ENCODE data around the gene ZNF282. TPM values are rescaled to one million over a fixed set of nuclear protein-coding genes. Genes with fewer than 3 reads are reported as not detected.

Gene ZNF282
- total RNA-seq (10 to 100 TPM; 19.1 to 19.5 TPM), polyA plus RNA-seq (1 to 10 TPM in 1 of 3 donors, under 1 TPM in 2; 0.66 to 1.1 (median 0.90) TPM), total RNA-seq (16.4 to 39.6 (median 29.2) reads per million in 6 experiments)

GRCh38 chr7:149195180-149196150 is at the start of gene ZNF282:
ZNF282 (plus strand) TSS chr7:149195546; CDS start chr7:149195590, 44 bp downstream.
- POLR2A ChIA-PET, result interaction anchor here (0.7 to 1.6 kb wide), 8 partner anchors 34 to 430 kb away, joined by 3 to 10 read pairs (median 4); partner anchors contain the start of genes ZNF398, ZNF425 and ZNF786
- peak within 1 kb of the TSS; percentile 83 to 93 (median 91) for H3K4me3 Mint-ChIP-seq
- no peaks in the 10 kb centered on the region for H3K9me3 Mint-ChIP-seq
- H3K27me3 Mint-ChIP-seq, result peaks cover 0 to 2% (median 0%) of the 10 kb centered on the region in 5 donors
- peak; percentile 85 to 86 for ATAC-seq
- DNase-seq, result peak; percentile 42 to 79 (median 60)
- H3K36me3 Mint-ChIP-seq, result peaks cover 0 to 21% (median 11%) of the 10 kb centered on the region in 3 donors
- peak within 1 kb of the TSS; percentile 81 to 95 (median 89) for H3K27ac Mint-ChIP-seq
- H3K4me1 Mint-ChIP-seq, result peaks cover 13 to 45% (median 35%) of the 10 kb centered on the region in 4 donors

GRCh38 chr7:149147072-149147751 is 48.1 kb upstream of the ZNF282 start, which contains the start of gene ZNF398:
ZNF398 (plus strand) TSS chr7:149147453; CDS start chr7:149147743, 290 bp downstream.
- DNase-seq, result peak; percentile 70 to 88 (median 83)
- peak within 1 kb of the TSS; percentile 89 to 94 (median 92) for H3K4me3 Mint-ChIP-seq
- POLR2A ChIA-PET, result interaction anchor here (0.6 to 4.8 kb wide), 18 partner anchors 8 to 722 kb away, joined by 3 to 98 read pairs (median 5); partner anchors contain the start of genes ZNF282, ZNF425, ZNF783 and ZNF786
- peaks cover 15 to 42% (median 35%) of the 10 kb centered on the region in 4 donors for H3K4me1 Mint-ChIP-seq
- no peaks in the 10 kb centered on the region for H3K9me3 Mint-ChIP-seq
- peak within 1 kb of the TSS; percentile 90 to 98 (median 95) for H3K27ac Mint-ChIP-seq
- H3K36me3 Mint-ChIP-seq, result peaks cover 0 to 8% (median 0%) of the 10 kb centered on the region in 3 donors
- H3K27me3 Mint-ChIP-seq, result no peaks in the 10 kb centered on the region
- ATAC-seq, result peak; percentile 77 to 80

GRCh38 chr7:149147752-149148653 is 47.3 kb upstream of the ZNF282 start:
- Mint-ChIP-seq H3K27me3 (no peaks in the 10 kb centered on the region), H3K4me3 (peak overlapping the region; percentile 77 to 91 (median 84)), H3K9me3 (no peaks in the 10 kb centered on the region), H3K4me1 (peaks cover 15 to 43% (median 34%) of the 10 kb centered on the region in 4 donors), H3K36me3 (peaks cover 0 to 11% (median 0%) of the 10 kb centered on the region in 3 donors), H3K27ac (peak overlapping the region; percentile 23 to 92 (median 80))
- peak; percentile 56 to 59 for ATAC-seq
- POLR2A ChIA-PET, result interaction anchor here (0.5 to 4.8 kb wide), 17 partner anchors 9 to 625 kb away, joined by 3 to 98 read pairs (median 5); partner anchors contain the start of genes ZNF282, ZNF425 and ZNF783
- peak in 9 of 10 donors; percentile 50 to 78 (median 67) for DNase-seq

GRCh38 chr7:149150981-149151380 is 44.4 kb upstream of the ZNF282 start:
- Mint-ChIP-seq H3K4me3 (peak overlapping the region in 1 of 10 donors; percentile 28), H3K9me3 (no peaks in the 10 kb centered on the region), H3K36me3 (peaks cover 0 to 37% (median 7%) of the 10 kb centered on the region in 3 donors), H3K27me3 (no peaks in the 10 kb centered on the region), H3K4me1 (peaks cover 20 to 44% (median 38%) of the 10 kb centered on the region in 4 donors), H3K27ac (peak overlapping the region in 2 of 10 donors; percentile 12 to 53)
- POLR2A ChIA-PET, result interaction anchor here (0.6 to 0.9 kb wide), 2 partner anchors 22 to 163 kb away, joined by 3 read pairs; no protein-coding TSS in a partner anchor
- DNase-seq, result no peak
- ATAC-seq, result no peak

GRCh38 chr7:149153346-149153745 is 42.0 kb upstream of the ZNF282 start:
- Mint-ChIP-seq H3K4me1 (peaks cover 21 to 48% (median 38%) of the 10 kb centered on the region in 4 donors), H3K27me3 (no peaks in the 10 kb centered on the region), H3K4me3 (no peak overlapping the region), H3K27ac (no peak overlapping the region), H3K9me3 (no peaks in the 10 kb centered on the region), H3K36me3 (peaks cover 4 to 57% (median 16%) of the 10 kb centered on the region in 3 donors)
- POLR2A ChIA-PET, result no interaction called here
- DNase-seq (no peak), ATAC-seq (no peak)

GRCh38 chr7:149154056-149154455 is 41.3 kb upstream of the ZNF282 start:
- Mint-ChIP-seq H3K4me3 (no peak overlapping the region), H3K27ac (peak overlapping the region in 1 of 10 donors; percentile 49), H3K9me3 (no peaks in the 10 kb centered on the region), H3K36me3 (peaks cover 5 to 59% (median 16%) of the 10 kb centered on the region in 3 donors), H3K4me1 (peaks cover 19 to 45% (median 35%) of the 10 kb centered on the region in 4 donors), H3K27me3 (no peaks in the 10 kb centered on the region)
- no peak for ATAC-seq
- POLR2A ChIA-PET, result interaction anchor here (0.7 kb wide), 1 partner anchor 289 kb away, joined by 3 read pairs; no protein-coding TSS in a partner anchor
- DNase-seq, result no peak

GRCh38 chr7:149156898-149157297 is 38.4 kb upstream of the ZNF282 start:
- no peaks in the 10 kb centered on the region for H3K27me3 Mint-ChIP-seq

GRCh38 chr7:149161241-149161848 is 34.0 kb upstream of the ZNF282 start:
- DNase-seq (no peak), ATAC-seq (no peak)
- Mint-ChIP-seq H3K36me3 (peaks cover 5 to 71% (median 10%) of the 10 kb centered on the region in 3 donors), H3K4me3 (no peak overlapping the region), H3K4me1 (peaks cover 3 to 27% (median 13%) of the 10 kb centered on the region in 4 donors), H3K27me3 (no peaks in the 10 kb centered on the region), H3K9me3 (no peaks in the 10 kb centered on the region), H3K27ac (peak overlapping the region in 9 of 10 donors; percentile 14 to 73 (median 40))
- POLR2A ChIA-PET, result interaction anchor here (0.6 kb wide), 1 partner anchor 72 kb away, joined by 4 read pairs; no protein-coding TSS in a partner anchor

More at GRCh38 chr7:149156898-149157297, 38.4 kb upstream of the ZNF282 start:
- Mint-ChIP-seq H3K9me3 (no peaks in the 10 kb centered on the region), H3K27ac (peak overlapping the region in 1 of 10 donors; percentile 23), H3K4me1 (peaks cover 12 to 36% (median 27%) of the 10 kb centered on the region in 4 donors), H3K36me3 (peaks cover 5 to 71% (median 16%) of the 10 kb centered on the region in 3 donors), H3K4me3 (no peak overlapping the region)
- DNase-seq, result no peak
- no peak for ATAC-seq
- POLR2A ChIA-PET, result interaction anchor here (0.6 kb wide), 1 partner anchor 8 kb away, joined by 4 read pairs; no protein-coding TSS in a partner anchor

- Mint-ChIP-seq H3K27ac (peak overlapping the region in 3 of 10 donors; percentile 66 to 86 (median 77)), H3K4me3 (no peak overlapping the region), H3K36me3 (peaks cover 0 to 81% (median 2%) of the 10 kb centered on the region in 3 donors), H3K4me1 (peaks cover 0 to 8% (median 4%) of the 10 kb centered on the region in 4 donors), H3K9me3 (no peaks in the 10 kb centered on the region), H3K27me3 (no peaks in the 10 kb centered on the region)
- POLR2A ChIA-PET, result no interaction called here
- no peak for DNase-seq
- no peak for ATAC-seq
Observed at GRCh38 chr7:149166142-149166541, 29.2 kb upstream of the ZNF282 start.

GRCh38 chr7:149166630-149167352 is 28.6 kb upstream of the ZNF282 start:
- Mint-ChIP-seq H3K27ac (peak overlapping the region in 1 of 10 donors; percentile 66), H3K36me3 (peaks cover 0 to 81% (median 2%) of the 10 kb centered on the region in 3 donors), H3K27me3 (no peaks in the 10 kb centered on the region), H3K4me1 (peaks cover 0 to 3% (median 0%) of the 10 kb centered on the region in 4 donors), H3K4me3 (no peak overlapping the region), H3K9me3 (no peaks in the 10 kb centered on the region)
- DNase-seq (no peak), ATAC-seq (no peak)
- POLR2A ChIA-PET, result no interaction called here

Data from naive thymus-derived CD8-positive, alpha-beta T cell (primary cell).